ENCODE data around the gene LRRC47. TPM values are rescaled to one million over a fixed set of nuclear protein-coding genes. Genes with fewer than 3 reads are reported as not detected.

The LRRC47 gene
- total and polyA plus RNA-seq, 2 experiments from 2014 or later, result 15.1 to 41.9 TPM

- no peaks in the 10 kb centered on the region for H3K9me3 ChIP-seq (ENCODE audit: low read depth)
- peak overlapping the region; percentile 67; the same call in 1 of the 2 replicates for H2AFZ ChIP-seq
- no peak overlapping the region for H3K9ac ChIP-seq
- no peaks in the 10 kb centered on the region for H3K36me3 ChIP-seq (ENCODE audit: low read depth)
- no peaks in the 10 kb centered on the region for H3K4me1 ChIP-seq (ENCODE audit: insufficient read depth)
- H3F3A ChIP-seq (ENCODE audit: insufficient read depth), result peaks cover 4% of the 10 kb centered on the region; the same call in 1 of the 2 replicates
- H3K27me3 ChIP-seq (replicated peaks; ENCODE audit: insufficient read depth), result 0 out of 2 replicates have a peak, but pooled peaks cover 3% of the 10 kb centered on the region
- DNase-seq, result peak; percentile 13
- H3K79me2 ChIP-seq (ENCODE audit: insufficient read depth), result no peaks in the 10 kb centered on the region
- peak overlapping the region; percentile 42 for H3K4me2 ChIP-seq (ENCODE audit: unreplicated experiment)
- no peaks in the 10 kb centered on the region for H3K9me2 ChIP-seq (ENCODE audit: insufficient read depth)
- H3K27ac ChIP-seq, result no peak overlapping the region
- TF ChIP-seq EZH2phosphoT487 (IDR thresholded peaks at IDR 0.05; ENCODE audit: insufficient read depth, low read depth) (no peak), EZH2 (IDR thresholded peaks at IDR 0.05; ENCODE audit: insufficient read depth, poor library complexity, severe bottlenecking) (no peak)
- H4K20me1 ChIP-seq (ENCODE audit: insufficient read depth), result no peaks in the 10 kb centered on the region
- H3K4me3 ChIP-seq, result peak overlapping the region; percentile 59
- in situ Hi-C loops (cut with MboI), result no loop called here
- 50% methylated on average over 31 to 32 of the region's 32 CpGs for WGBS, 2 experiments (ENCODE audit: low coverage in 1 of 2, low lambda C conversion rate in 2 of 2, missing lambda C conversion rate in 2 of 2)
These were observed 24.9 kb downstream of the LRRC47 start for GRCh38 chr1:3771108-3772026.

- Histone ChIP-seq H3K4me1 (ENCODE audit: insufficient read depth) (no peaks in the 10 kb centered on the region), H3K27ac (no peak overlapping the region), H3K79me2 (ENCODE audit: insufficient read depth) (no peaks in the 10 kb centered on the region), H3K4me3 (no peak overlapping the region), H2AFZ (no peak overlapping the region), H3K9me2 (ENCODE audit: insufficient read depth) (no peaks in the 10 kb centered on the region), H3K4me2 (ENCODE audit: unreplicated experiment) (no peak overlapping the region), H4K20me1 (ENCODE audit: insufficient read depth) (no peaks in the 10 kb centered on the region), H3K9ac (no peak overlapping the region), H3K9me3 (ENCODE audit: low read depth) (no peaks in the 10 kb centered on the region), H3K27me3 (replicated peaks; ENCODE audit: insufficient read depth) (peaks cover 11% of the 10 kb centered on the region; the same call in 1 of the 2 replicates), H3K36me3 (ENCODE audit: low read depth) (no peaks in the 10 kb centered on the region), H3F3A (ENCODE audit: insufficient read depth) (peaks cover 4% of the 10 kb centered on the region; the same call in 1 of the 2 replicates)
- in situ Hi-C loops (cut with MboI), result no loop called here
- no peak for DNase-seq
- TF ChIP-seq EZH2 (IDR thresholded peaks at IDR 0.05; ENCODE audit: insufficient read depth, poor library complexity, severe bottlenecking), result no peak
- TF ChIP-seq EZH2phosphoT487 (IDR thresholded peaks at IDR 0.05; ENCODE audit: insufficient read depth, low read depth), result no peak
- 77 to 84% methylated on average over 16 of the region's 16 CpGs for WGBS, 2 experiments (ENCODE audit: low coverage in 1 of 2, low lambda C conversion rate in 2 of 2, missing lambda C conversion rate in 2 of 2)
These were observed 26.1 kb downstream of the LRRC47 start for GRCh38 chr1:3770047-3770765.

- in situ Hi-C loops (cut with MboI), result no loop called here
- 89 to 91% methylated on average over 22 of the region's 22 CpGs for WGBS, 2 experiments (ENCODE audit: low coverage in 1 of 2, low lambda C conversion rate in 2 of 2, missing lambda C conversion rate in 2 of 2)
- DNase-seq, result no peak
These were observed 27.4 kb downstream of the LRRC47 start for GRCh38 chr1:3768811-3769390.

GRCh38 chr1:3767328-3767925, 28.9 kb downstream of the LRRC47 start:
- Histone ChIP-seq H3K4me1 (ENCODE audit: insufficient read depth) (no peaks in the 10 kb centered on the region), H2AFZ (no peak overlapping the region), H3K9ac (no peak overlapping the region), H3F3A (ENCODE audit: insufficient read depth) (no peaks in the 10 kb centered on the region), H3K9me3 (ENCODE audit: low read depth) (no peaks in the 10 kb centered on the region), H3K9me2 (ENCODE audit: insufficient read depth) (no peaks in the 10 kb centered on the region), H3K4me2 (ENCODE audit: unreplicated experiment) (no peak overlapping the region), H3K27me3 (replicated peaks; ENCODE audit: insufficient read depth) (peaks cover 13% of the 10 kb centered on the region; the same call in 1 of the 2 replicates), H3K79me2 (ENCODE audit: insufficient read depth) (no peaks in the 10 kb centered on the region), H3K4me3 (no peak overlapping the region), H4K20me1 (ENCODE audit: insufficient read depth) (no peaks in the 10 kb centered on the region), H3K36me3 (ENCODE audit: low read depth) (no peaks in the 10 kb centered on the region), H3K27ac (no peak overlapping the region)
- no peak for DNase-seq
- in situ Hi-C loops (cut with MboI), result no loop called here
- TF ChIP-seq EZH2 (IDR thresholded peaks at IDR 0.05; ENCODE audit: insufficient read depth, poor library complexity, severe bottlenecking) (no peak), EZH2phosphoT487 (IDR thresholded peaks at IDR 0.05; ENCODE audit: insufficient read depth, low read depth) (no peak)
- WGBS, 2 experiments (ENCODE audit: low coverage in 1 of 2, low lambda C conversion rate in 2 of 2, missing lambda C conversion rate in 2 of 2), result 81 to 88% methylated on average over 17 of the region's 17 CpGs

More at GRCh38 chr1:3768811-3769390, 27.4 kb downstream of the LRRC47 start:
- H3K9ac ChIP-seq, result no peak overlapping the region
- no peaks in the 10 kb centered on the region for H3K36me3 ChIP-seq (ENCODE audit: low read depth)
- H3K9me3 ChIP-seq (ENCODE audit: low read depth), result no peaks in the 10 kb centered on the region
- no peaks in the 10 kb centered on the region for H3K9me2 ChIP-seq (ENCODE audit: insufficient read depth)
- no peaks in the 10 kb centered on the region for H3K4me1 ChIP-seq (ENCODE audit: insufficient read depth)
- H2AFZ ChIP-seq, result no peak overlapping the region
- TF ChIP-seq EZH2 (IDR thresholded peaks at IDR 0.05; ENCODE audit: insufficient read depth, poor library complexity, severe bottlenecking) (no peak), EZH2phosphoT487 (IDR thresholded peaks at IDR 0.05; ENCODE audit: insufficient read depth, low read depth) (no peak)
- H3K27ac ChIP-seq, result no peak overlapping the region
- no peak overlapping the region for H3K4me3 ChIP-seq
- H3K4me2 ChIP-seq (ENCODE audit: unreplicated experiment), result no peak overlapping the region
- peaks cover 13% of the 10 kb centered on the region; the same call in 1 of the 2 replicates for H3K27me3 ChIP-seq (replicated peaks; ENCODE audit: insufficient read depth)
- no peaks in the 10 kb centered on the region for H4K20me1 ChIP-seq (ENCODE audit: insufficient read depth)
- peaks cover 3% of the 10 kb centered on the region; the same call in 1 of the 2 replicates for H3F3A ChIP-seq (ENCODE audit: insufficient read depth)
- no peaks in the 10 kb centered on the region for H3K79me2 ChIP-seq (ENCODE audit: insufficient read depth)
